Activated naive CD8-positive, alpha-beta T cell treated with anti-CD3 and anti-CD28 coated beads for 36 hours (primary cell): ENCODE measurements around the gene EFNA1. TPM values are rescaled to one million over a fixed set of nuclear protein-coding genes. Genes with fewer than 3 reads are reported as not detected.

Experiments used
- DNase-seq: peaks from one replicate; pipeline ENCODE4 v3.0.0; 2021
- H3K27ac Mint-ChIP-seq: one replicate; pipeline ENCODE4 v1.8.0; 2022; ENCODE audit warnings: mild to moderate bottlenecking, moderate library complexity, mixed read lengths
- H3K27me3 Mint-ChIP-seq: one replicate; pipeline ENCODE4 v1.8.0; 2022; ENCODE audit warnings: mild to moderate bottlenecking, mixed read lengths
- H3K36me3 Mint-ChIP-seq: one replicate; pipeline ENCODE4 v1.8.0; 2021; ENCODE audit warnings: mild to moderate bottlenecking, mixed read lengths
- H3K4me1 Mint-ChIP-seq: one replicate; pipeline ENCODE4 v1.8.0; 2021; ENCODE audit warnings: mixed read lengths
- H3K4me3 Mint-ChIP-seq: one replicate; pipeline ENCODE4 v1.8.0; 2022; ENCODE audit warnings: mild to moderate bottlenecking, moderate library complexity, mixed read lengths
- H3K9me3 Mint-ChIP-seq: one replicate; pipeline ENCODE4 v1.8.0; 2022; ENCODE audit warnings: mixed read lengths
- total RNA-seq, 2 experiments: library from RNA; stranded (reverse); gene quantifications; one replicate each; pipeline ENCODE4 v1.2.3, GENCODE V29; 2021

Gene EFNA1
- total RNA-seq, 2 experiments from 2014 or later = 0.49 to 0.74 TPM

GRCh38 chr1:155127967-155128754 lies 485 bp downstream of the EFNA1 start:
- H3K4me1 Mint-ChIP-seq = peaks cover 32% of the 10 kb centered on the region
- peaks cover 23% of the 10 kb centered on the region for H3K27me3 Mint-ChIP-seq
- no peaks in the 10 kb centered on the region for H3K9me3 Mint-ChIP-seq
- no peak overlapping the region for H3K27ac Mint-ChIP-seq
- peak overlapping the region; percentile 73 for H3K4me3 Mint-ChIP-seq
- H3K36me3 Mint-ChIP-seq = no peaks in the 10 kb centered on the region
- DNase-seq = no peak

- peaks cover 32% of the 10 kb centered on the region for H3K4me1 Mint-ChIP-seq
- H3K27ac Mint-ChIP-seq = peak overlapping the region; percentile 25
- peaks cover 23% of the 10 kb centered on the region for H3K27me3 Mint-ChIP-seq
- H3K9me3 Mint-ChIP-seq = no peaks in the 10 kb centered on the region
- DNase-seq = no peak
- peak overlapping the region; percentile 73 for H3K4me3 Mint-ChIP-seq
- no peaks in the 10 kb centered on the region for H3K36me3 Mint-ChIP-seq
Observed at GRCh38 chr1:155128755-155129473, 1.2 kb downstream of the EFNA1 start.

GRCh38 chr1:155130272-155131006 lies 2.8 kb downstream of the EFNA1 start:
- peaks cover 25% of the 10 kb centered on the region for H3K27me3 Mint-ChIP-seq
- peaks cover 4% of the 10 kb centered on the region for H3K36me3 Mint-ChIP-seq
- H3K9me3 Mint-ChIP-seq = no peaks in the 10 kb centered on the region
- H3K4me3 Mint-ChIP-seq = no peak overlapping the region
- DNase-seq = no peak
- peaks cover 40% of the 10 kb centered on the region for H3K4me1 Mint-ChIP-seq
- no peak overlapping the region for H3K27ac Mint-ChIP-seq

- no peak overlapping the region for H3K27ac Mint-ChIP-seq
Observed at GRCh38 chr1:155131285-155131684, 3.6 kb downstream of the EFNA1 start.

GRCh38 chr1:155131856-155132255 lies 4.2 kb downstream of the EFNA1 start:
- H3K27ac Mint-ChIP-seq = no peak overlapping the region
- peaks cover 42% of the 10 kb centered on the region for H3K4me1 Mint-ChIP-seq

More at GRCh38 chr1:155131285-155131684, 3.6 kb downstream of the EFNA1 start:
- H3K4me3 Mint-ChIP-seq = no peak overlapping the region
- H3K9me3 Mint-ChIP-seq = no peaks in the 10 kb centered on the region
- peaks cover 41% of the 10 kb centered on the region for H3K4me1 Mint-ChIP-seq
- H3K36me3 Mint-ChIP-seq = peaks cover 5% of the 10 kb centered on the region
- no peak for DNase-seq
- H3K27me3 Mint-ChIP-seq = peaks cover 25% of the 10 kb centered on the region

GRCh38 chr1:155133799-155134281 lies 6.2 kb downstream of the EFNA1 start:
- no peak for DNase-seq
- no peak overlapping the region for H3K4me3 Mint-ChIP-seq
- H3K9me3 Mint-ChIP-seq = no peaks in the 10 kb centered on the region
- no peak overlapping the region for H3K27ac Mint-ChIP-seq
- peaks cover 3% of the 10 kb centered on the region for H3K27me3 Mint-ChIP-seq
- H3K4me1 Mint-ChIP-seq = peaks cover 42% of the 10 kb centered on the region
- H3K36me3 Mint-ChIP-seq = peaks cover 24% of the 10 kb centered on the region

More at GRCh38 chr1:155131856-155132255, 4.2 kb downstream of the EFNA1 start:
- peaks cover 8% of the 10 kb centered on the region for H3K36me3 Mint-ChIP-seq
- DNase-seq = no peak
- no peak overlapping the region for H3K4me3 Mint-ChIP-seq
- peaks cover 19% of the 10 kb centered on the region for H3K27me3 Mint-ChIP-seq
- no peaks in the 10 kb centered on the region for H3K9me3 Mint-ChIP-seq

- peak overlapping the region; percentile 99 for H3K27ac Mint-ChIP-seq
- H3K27me3 Mint-ChIP-seq = peaks cover 3% of the 10 kb centered on the region
- DNase-seq = no peak
- H3K4me3 Mint-ChIP-seq = peak overlapping the region; percentile 96
- H3K4me1 Mint-ChIP-seq = peaks cover 39% of the 10 kb centered on the region
- H3K36me3 Mint-ChIP-seq = peaks cover 27% of the 10 kb centered on the region
- no peaks in the 10 kb centered on the region for H3K9me3 Mint-ChIP-seq
Observed at GRCh38 chr1:155134322-155134721, 6.6 kb downstream of the EFNA1 start.

- H3K9me3 Mint-ChIP-seq = no peaks in the 10 kb centered on the region
- DNase-seq = peak; percentile 55
- H3K27ac Mint-ChIP-seq = peak overlapping the region; percentile 99
Observed at GRCh38 chr1:155134880-155135414, 7.3 kb downstream of the EFNA1 start.

GRCh38 chr1:155135415-155136028 lies 7.8 kb downstream of the EFNA1 start, which contains the start of gene SLC50A1:
Gene SLC50A1, plus strand, starts transcription at chr1:155135852. Its CDS starts 60 bp downstream, at chr1:155135912.
- H3K27ac Mint-ChIP-seq = peak within 1 kb of the TSS; percentile 99
- peak within 1 kb of the TSS; percentile 96 for H3K4me3 Mint-ChIP-seq
- H3K9me3 Mint-ChIP-seq = no peaks in the 10 kb centered on the region
- DNase-seq = peak; percentile 96
- H3K36me3 Mint-ChIP-seq = peaks cover 36% of the 10 kb centered on the region
- peaks cover 33% of the 10 kb centered on the region for H3K4me1 Mint-ChIP-seq
- peaks cover 3% of the 10 kb centered on the region for H3K27me3 Mint-ChIP-seq

More at GRCh38 chr1:155134880-155135414, 7.3 kb downstream of the EFNA1 start:
- Mint-ChIP-seq H3K36me3 (peaks cover 32% of the 10 kb centered on the region), H3K4me1 (peaks cover 34% of the 10 kb centered on the region), H3K4me3 (peak overlapping the region; percentile 96), H3K27me3 (peaks cover 3% of the 10 kb centered on the region)

GRCh38 chr1:155136748-155137147 lies 9.1 kb downstream of the EFNA1 start:
- Mint-ChIP-seq H3K4me1 (peaks cover 35% of the 10 kb centered on the region), H3K27me3 (peaks cover 3% of the 10 kb centered on the region), H3K4me3 (peak overlapping the region; percentile 96), H3K27ac (peak overlapping the region; percentile 99), H3K9me3 (no peaks in the 10 kb centered on the region), H3K36me3 (peaks cover 36% of the 10 kb centered on the region)
- peak; percentile 28 for DNase-seq

- peaks cover 35% of the 10 kb centered on the region for H3K4me1 Mint-ChIP-seq
- H3K27ac Mint-ChIP-seq = peak overlapping the region; percentile 99
- peaks cover 36% of the 10 kb centered on the region for H3K36me3 Mint-ChIP-seq
- no peaks in the 10 kb centered on the region for H3K9me3 Mint-ChIP-seq
- H3K4me3 Mint-ChIP-seq = peak overlapping the region; percentile 96
- no peak for DNase-seq
- peaks cover 3% of the 10 kb centered on the region for H3K27me3 Mint-ChIP-seq
Observed at GRCh38 chr1:155137154-155137949, 9.7 kb downstream of the EFNA1 start.

GRCh38 chr1:155139895-155140629 lies 12.4 kb downstream of the EFNA1 start, which contains the start of gene DPM3:
Gene DPM3, minus strand, starts transcription at chr1:155140531. Its CDS starts 291 bp downstream, at chr1:155140240.
- Mint-ChIP-seq H3K27ac (peak within 1 kb of the TSS; percentile 96), H3K4me3 (peak within 1 kb of the TSS; percentile 98), H3K4me1 (peaks cover 28% of the 10 kb centered on the region), H3K36me3 (peaks cover 36% of the 10 kb centered on the region), H3K9me3 (no peaks in the 10 kb centered on the region), H3K27me3 (peaks cover 3% of the 10 kb centered on the region)
- peak; percentile 89 for DNase-seq

- Mint-ChIP-seq H3K27ac (peak overlapping the region; percentile 96), H3K4me3 (peak overlapping the region; percentile 98), H3K9me3 (no peaks in the 10 kb centered on the region), H3K4me1 (peaks cover 27% of the 10 kb centered on the region), H3K36me3 (peaks cover 32% of the 10 kb centered on the region), H3K27me3 (no peaks in the 10 kb centered on the region)
- no peak for DNase-seq
Observed at GRCh38 chr1:155140630-155140953, 12.9 kb downstream of the EFNA1 start.
